Smooth muscle cell (in vitro differentiated cells): ENCODE results near the gene OR4K15. TPM values are rescaled to one million over a fixed set of nuclear protein-coding genes. Genes with fewer than 3 reads are reported as not detected.

Source experiments
- DNase-seq: peaks from one replicate; lab custom pipeline; 2025; ENCODE audit not compliant: unreplicated experiment; lab: John Stamatoyannopoulos, UW
- H2AFZ ChIP-seq: fragments of 200-600 bp; sonication (generic); 2 replicates; pipeline ENCODE4 v1.6.0; 2016; ENCODE audit warnings: antibody characterized with exemption, low read depth, mild to moderate bottlenecking
- H3F3A ChIP-seq: fragments of 200-600 bp; sonication (generic); 2 replicates; pipeline ENCODE4 v1.6.0; 2017; ENCODE audit warnings: antibody characterized with exemption, low read depth
- H3K27ac ChIP-seq: fragments of 200-600 bp; sonication (generic); 2 replicates; pipeline ENCODE4 v1.5.1; 2016; ENCODE audit warnings: low read depth, mild to moderate bottlenecking
- H3K27me3 ChIP-seq: fragments of 200-600 bp; sonication (generic); 2 replicates; pipeline ENCODE4 v1.6.1; 2016; ENCODE audit warnings: low read depth, mild to moderate bottlenecking
- H3K36me3 ChIP-seq: fragments of 200-600 bp; sonication (generic); 2 replicates; pipeline ENCODE4 v1.5.1; 2016; ENCODE audit warnings: low read depth
- H3K4me1 ChIP-seq: fragments of 200-600 bp; sonication (generic); 2 replicates; pipeline ENCODE4 v1.5.1; 2016; ENCODE audit warnings: low read depth
- H3K4me2 ChIP-seq: fragments of 200-600 bp; sonication (generic); 2 replicates; pipeline ENCODE4 v1.6.0; 2016; ENCODE audit warnings: mild to moderate bottlenecking
- H3K4me3 ChIP-seq: fragments of 200-600 bp; sonication (generic); 2 replicates; pipeline ENCODE4 v1.5.1; 2016; ENCODE audit warnings: mild to moderate bottlenecking
- H3K79me2 ChIP-seq: fragments of 200-600 bp; sonication (generic); 2 replicates; pipeline ENCODE4 v1.6.0; 2016; ENCODE audit warnings: low read depth, mild to moderate bottlenecking
- H3K9ac ChIP-seq: fragments of 200-600 bp; sonication (generic); 2 replicates; pipeline ENCODE4 v1.6.0; 2016; ENCODE audit warnings: low read depth
- H3K9me3 ChIP-seq: fragments of 200-600 bp; sonication (generic); replicated peaks from 2 replicates; pipeline ENCODE4 v1.5.1; 2016; ENCODE audit warnings: low read depth
- H4K20me1 ChIP-seq: fragments of 200-600 bp; sonication (generic); 2 replicates; pipeline ENCODE4 v1.6.0; 2016; ENCODE audit warnings: low read depth
- WGBS: methylation state at CpG from one replicate; pipeline ENCODE4 v1.1.7; 2016; ENCODE audit warnings: low lambda C conversion rate; 5-methylcytosine and 5-hydroxymethylcytosine counted together
- polyA plus RNA-seq: library from polyadenylated mRNA; unstranded; fragments of >200 nt; fragmentation: Nextera tagmentation; extraction: Ambion mirVana; gene quantifications from 2 replicates; pipeline ENCODE4 v1.2.1, GENCODE V29; 2016
- total RNA-seq: library from RNA; depleted of rRNA; stranded (reverse); fragments of >200 nt; gene quantifications from 2 replicates; pipeline ENCODE4 v1.2.3, GENCODE V29; 2014
- TF ChIP-seq, protein P1 (sequence below): fragments of 200-600 bp; sonication (generic); IDR thresholded peaks from 2 replicates; pipeline ENCODE4 v1.5.1; 2017; ENCODE audit warnings: borderline replicate concordance, mild to moderate bottlenecking, antibody characterized with exemption; ENCODE audit not compliant: insufficient read depth, poor library complexity, severe bottlenecking

Gene OR4K15, protein sequence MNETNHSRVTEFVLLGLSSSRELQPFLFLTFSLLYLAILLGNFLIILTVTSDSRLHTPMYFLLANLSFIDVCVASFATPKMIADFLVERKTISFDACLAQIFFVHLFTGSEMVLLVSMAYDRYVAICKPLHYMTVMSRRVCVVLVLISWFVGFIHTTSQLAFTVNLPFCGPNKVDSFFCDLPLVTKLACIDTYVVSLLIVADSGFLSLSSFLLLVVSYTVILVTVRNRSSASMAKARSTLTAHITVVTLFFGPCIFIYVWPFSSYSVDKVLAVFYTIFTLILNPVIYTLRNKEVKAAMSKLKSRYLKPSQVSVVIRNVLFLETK
- not detected in 2 replicates for total RNA-seq
- not detected in 2 replicates for polyA plus RNA-seq

DNA sequence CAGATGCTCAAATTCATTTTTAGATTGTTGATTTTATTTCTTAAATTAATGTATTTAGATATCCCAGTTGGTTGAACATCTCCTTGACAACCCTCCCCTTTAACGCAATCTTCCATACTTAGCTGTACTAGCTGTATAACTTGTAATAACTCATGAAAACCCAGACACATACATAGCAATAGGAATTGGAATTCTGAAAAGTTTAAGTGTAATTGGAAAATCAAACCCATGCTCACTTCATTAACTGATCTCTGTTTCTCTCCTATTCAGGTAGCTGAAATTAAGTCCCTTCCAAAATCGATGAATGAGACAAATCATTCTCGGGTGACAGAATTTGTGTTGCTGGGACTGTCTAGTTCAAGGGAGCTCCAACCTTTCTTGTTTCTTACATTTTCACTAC lies at the start of gene OR4K15:
OR4K15 (plus strand) TSS at position 301 of the 400 bp plus-strand sequence; CDS start at position 301, 0 bp downstream.
- no peaks in the 10 kb centered on the region for H3K79me2 ChIP-seq
- no peak for DNase-seq
- no peaks in the 10 kb centered on the region for H3K4me1 ChIP-seq
- H2AFZ ChIP-seq, result no peak within 1 kb of the TSS
- no peak within 1 kb of the TSS for H3K4me3 ChIP-seq
- WGBS, result 90% methylated on average over 3 of the region's 3 CpGs
- H3K27me3 ChIP-seq, result no peaks in the 10 kb centered on the region
- H3K36me3 ChIP-seq, result no peaks in the 10 kb centered on the region
- no peak within 1 kb of the TSS for H3K9ac ChIP-seq
- peaks cover 3% of the 10 kb centered on the region for H3K9me3 ChIP-seq
- no peaks in the 10 kb centered on the region for H3F3A ChIP-seq
- TF ChIP-seq, protein P1, sequence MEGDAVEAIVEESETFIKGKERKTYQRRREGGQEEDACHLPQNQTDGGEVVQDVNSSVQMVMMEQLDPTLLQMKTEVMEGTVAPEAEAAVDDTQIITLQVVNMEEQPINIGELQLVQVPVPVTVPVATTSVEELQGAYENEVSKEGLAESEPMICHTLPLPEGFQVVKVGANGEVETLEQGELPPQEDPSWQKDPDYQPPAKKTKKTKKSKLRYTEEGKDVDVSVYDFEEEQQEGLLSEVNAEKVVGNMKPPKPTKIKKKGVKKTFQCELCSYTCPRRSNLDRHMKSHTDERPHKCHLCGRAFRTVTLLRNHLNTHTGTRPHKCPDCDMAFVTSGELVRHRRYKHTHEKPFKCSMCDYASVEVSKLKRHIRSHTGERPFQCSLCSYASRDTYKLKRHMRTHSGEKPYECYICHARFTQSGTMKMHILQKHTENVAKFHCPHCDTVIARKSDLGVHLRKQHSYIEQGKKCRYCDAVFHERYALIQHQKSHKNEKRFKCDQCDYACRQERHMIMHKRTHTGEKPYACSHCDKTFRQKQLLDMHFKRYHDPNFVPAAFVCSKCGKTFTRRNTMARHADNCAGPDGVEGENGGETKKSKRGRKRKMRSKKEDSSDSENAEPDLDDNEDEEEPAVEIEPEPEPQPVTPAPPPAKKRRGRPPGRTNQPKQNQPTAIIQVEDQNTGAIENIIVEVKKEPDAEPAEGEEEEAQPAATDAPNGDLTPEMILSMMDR, result no peak
- no peak within 1 kb of the TSS for H3K4me2 ChIP-seq
- no peak within 1 kb of the TSS for H3K27ac ChIP-seq
- H4K20me1 ChIP-seq, result no peaks in the 10 kb centered on the region

GRCh38 chr14:19930617-19931016 lies 44.8 kb upstream of the OR4K15 start, which contains the start of gene OR4K1:
Gene OR4K1, plus strand, starts transcription at chr14:19930917. Its CDS starts 4,750 bp downstream, at chr14:19935667.
- H3K36me3 ChIP-seq, result no peaks in the 10 kb centered on the region
- DNase-seq, result no peak
- no peaks in the 10 kb centered on the region for H3K4me1 ChIP-seq
- TF ChIP-seq, protein P1, result no peak
- no peaks in the 10 kb centered on the region for H3K27me3 ChIP-seq
- H3F3A ChIP-seq, result no peaks in the 10 kb centered on the region
- H3K79me2 ChIP-seq, result no peaks in the 10 kb centered on the region
- H4K20me1 ChIP-seq, result no peaks in the 10 kb centered on the region
- H2AFZ ChIP-seq, result no peak within 1 kb of the TSS
- no peak within 1 kb of the TSS for H3K4me3 ChIP-seq
- no peak within 1 kb of the TSS for H3K27ac ChIP-seq
- WGBS, result 62% methylated on average over 3 of the region's 3 CpGs
- H3K9ac ChIP-seq, result no peak within 1 kb of the TSS
- H3K9me3 ChIP-seq, result peaks cover 16% of the 10 kb centered on the region
- no peak within 1 kb of the TSS for H3K4me2 ChIP-seq

DNA sequence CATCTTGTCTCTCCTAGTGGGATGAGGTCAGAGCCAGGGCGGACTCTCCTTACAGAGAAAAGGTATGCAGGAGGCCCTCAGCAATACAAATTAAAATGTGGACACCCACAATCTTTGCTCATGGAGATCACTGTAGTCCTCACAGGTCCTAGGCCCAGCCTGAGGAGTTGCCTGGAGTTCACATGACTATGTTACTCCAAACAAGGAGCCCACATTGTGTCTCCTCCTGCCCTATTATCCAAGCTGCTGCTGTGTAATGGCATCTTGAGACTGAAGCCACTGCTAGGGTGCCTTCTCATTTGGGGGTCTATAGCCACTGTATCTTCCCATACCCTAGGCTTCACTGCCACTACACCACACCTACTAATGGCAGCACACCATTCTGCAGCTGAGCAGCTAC lies 33.7 kb upstream of the OR4K15 start:
- Histone ChIP-seq H3K79me2 (no peaks in the 10 kb centered on the region), H3F3A (no peaks in the 10 kb centered on the region), H3K4me1 (no peaks in the 10 kb centered on the region), H3K27ac (no peak overlapping the region), H2AFZ (no peak overlapping the region), H3K4me3 (no peak overlapping the region), H3K9me3 (peaks cover 24% of the 10 kb centered on the region), H3K27me3 (no peaks in the 10 kb centered on the region), H3K36me3 (no peaks in the 10 kb centered on the region), H3K4me2 (no peak overlapping the region), H3K9ac (no peak overlapping the region), H4K20me1 (no peaks in the 10 kb centered on the region)
- TF ChIP-seq, protein P1, result no peak
- DNase-seq, result no peak
- 54% methylated on average over 1 of the region's 1 CpG for WGBS
